NCI-H2171 treated with DMSO at 0.1 percent for 48 hours (cell line): ENCODE data around the gene INSRR.

ENCODE experiments used
- DNase-seq: peaks from one replicate; lab custom pipeline; 2025; lab: John Stamatoyannopoulos, UW

Gene INSRR

DNA sequence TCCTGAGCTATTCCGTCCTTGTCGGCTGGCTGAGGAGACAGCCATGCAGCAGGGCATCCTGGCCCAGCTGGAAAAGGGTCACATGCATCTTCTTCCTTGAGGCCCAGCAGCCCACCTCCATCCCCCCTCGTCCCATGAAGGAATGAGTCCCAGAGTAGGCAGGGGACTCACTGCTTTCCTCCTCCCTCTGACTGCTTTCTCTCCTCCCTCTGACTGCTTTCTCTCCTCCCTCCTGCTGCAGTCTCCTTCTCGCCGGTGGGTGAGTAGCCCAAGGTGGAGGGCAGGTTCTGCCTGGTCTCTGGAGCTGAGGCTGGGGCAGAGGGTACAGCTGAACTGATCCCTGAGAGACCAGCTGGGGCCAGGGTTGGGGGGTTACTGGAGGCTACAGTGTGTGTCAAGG is 15.2 kb upstream of the INSRR start:
- DNase-seq = no peak

DNA sequence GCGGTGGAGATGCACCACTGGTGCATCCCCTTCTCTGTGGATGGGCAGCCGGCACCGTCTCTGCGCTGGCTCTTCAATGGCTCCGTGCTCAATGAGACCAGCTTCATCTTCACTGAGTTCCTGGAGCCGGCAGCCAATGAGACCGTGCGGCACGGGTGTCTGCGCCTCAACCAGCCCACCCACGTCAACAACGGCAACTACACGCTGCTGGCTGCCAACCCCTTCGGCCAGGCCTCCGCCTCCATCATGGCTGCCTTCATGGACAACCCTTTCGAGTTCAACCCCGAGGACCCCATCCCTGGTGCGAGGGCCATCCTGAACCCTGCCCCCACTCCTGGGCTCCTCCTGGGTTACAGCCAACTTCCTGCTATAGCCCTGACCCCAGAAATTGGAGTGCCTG is 14.7 kb upstream of the INSRR start:
- no peak for DNase-seq

DNA sequence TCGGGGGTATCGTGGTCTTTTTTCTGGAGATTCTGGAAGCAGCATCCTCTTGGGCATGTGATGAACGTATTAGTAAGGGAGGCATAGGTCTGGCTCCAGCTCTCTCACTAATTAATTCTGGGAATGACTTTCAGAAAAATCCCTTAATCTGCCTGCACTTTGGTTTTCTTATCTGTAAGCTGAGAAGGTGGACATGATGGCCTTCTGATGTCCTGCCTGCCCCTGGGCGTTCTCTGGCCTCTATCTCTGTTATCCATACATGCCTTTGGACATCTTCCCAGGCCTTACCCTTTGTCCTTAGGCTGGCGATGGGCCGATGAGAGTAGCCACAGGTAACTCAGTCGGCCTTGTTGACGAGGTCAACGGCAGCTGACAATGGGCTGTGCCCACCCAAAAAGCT is 10.5 kb upstream of the INSRR start:
- no peak for DNase-seq

DNA sequence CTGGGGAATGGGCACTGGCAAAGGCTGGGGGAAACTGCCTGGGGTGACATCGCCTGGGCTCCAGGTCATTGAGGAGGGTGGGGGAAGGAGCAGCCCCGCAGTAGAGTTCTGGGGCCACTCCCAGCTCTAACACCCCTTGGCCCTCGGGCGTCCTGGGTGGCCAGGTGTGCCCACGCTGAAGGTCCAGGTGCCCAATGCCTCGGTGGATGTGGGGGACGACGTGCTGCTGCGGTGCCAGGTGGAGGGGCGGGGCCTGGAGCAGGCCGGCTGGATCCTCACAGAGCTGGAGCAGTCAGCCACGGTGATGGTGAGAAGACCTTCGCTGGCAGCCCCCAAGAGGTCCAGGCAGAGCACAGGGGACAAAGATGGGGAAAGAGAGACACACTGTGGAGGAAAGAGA is 9.4 kb upstream of the INSRR start:
- peak; percentile 62 for DNase-seq

DNA sequence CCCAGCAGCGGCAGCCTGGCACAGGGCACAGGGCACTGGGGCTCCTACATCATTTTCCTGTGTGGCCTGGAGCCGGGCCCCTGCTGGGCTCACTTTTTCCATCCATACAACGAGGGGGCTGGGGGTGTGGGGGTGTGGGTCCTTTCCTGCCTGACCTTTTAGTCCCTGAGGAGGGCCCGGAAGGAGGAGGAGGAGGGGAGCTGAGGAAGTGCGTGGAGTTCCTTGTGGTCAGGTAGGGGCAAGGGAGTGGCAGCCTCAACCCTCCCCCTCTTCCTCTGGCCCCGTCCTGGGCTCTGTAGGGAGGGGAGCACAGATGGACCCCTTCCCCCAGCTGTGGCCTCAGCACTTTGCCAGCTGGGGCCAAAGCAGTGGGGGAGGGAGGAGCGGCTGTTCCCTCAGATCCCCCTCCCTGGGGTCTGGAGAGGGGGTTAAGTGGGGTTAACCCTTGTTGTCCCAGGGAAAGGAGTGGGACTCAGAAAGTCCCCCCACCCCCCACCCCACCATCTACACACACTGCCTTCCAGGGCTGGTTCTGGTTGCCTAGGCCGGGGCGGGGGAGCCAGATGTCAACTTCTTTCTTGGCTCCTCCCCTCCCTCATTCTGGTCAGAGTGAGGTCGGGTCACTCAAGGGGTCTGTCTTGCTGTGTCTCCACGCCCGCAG is 7.5 kb upstream of the INSRR start:
- DNase-seq = peak; percentile 31

DNA sequence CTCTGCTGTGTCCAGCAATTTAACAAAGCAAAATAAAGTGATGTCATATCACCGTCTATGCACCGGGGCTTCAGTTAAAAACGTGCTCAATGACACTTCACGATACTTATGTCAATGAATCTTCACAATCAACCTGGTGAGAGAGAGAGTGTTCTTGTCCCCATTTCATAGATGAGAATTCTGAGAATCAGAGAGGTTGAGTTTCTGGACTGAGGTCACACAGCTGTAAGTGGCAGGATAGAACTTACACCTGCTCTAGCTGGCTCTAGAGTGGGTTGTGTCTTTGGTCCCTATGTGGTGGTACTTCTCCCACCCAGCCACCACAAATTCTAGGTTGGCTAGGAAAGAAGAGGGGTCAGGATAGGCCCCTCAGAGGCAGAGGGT is 6.9 kb upstream of the INSRR start:
- DNase-seq = no peak

DNA sequence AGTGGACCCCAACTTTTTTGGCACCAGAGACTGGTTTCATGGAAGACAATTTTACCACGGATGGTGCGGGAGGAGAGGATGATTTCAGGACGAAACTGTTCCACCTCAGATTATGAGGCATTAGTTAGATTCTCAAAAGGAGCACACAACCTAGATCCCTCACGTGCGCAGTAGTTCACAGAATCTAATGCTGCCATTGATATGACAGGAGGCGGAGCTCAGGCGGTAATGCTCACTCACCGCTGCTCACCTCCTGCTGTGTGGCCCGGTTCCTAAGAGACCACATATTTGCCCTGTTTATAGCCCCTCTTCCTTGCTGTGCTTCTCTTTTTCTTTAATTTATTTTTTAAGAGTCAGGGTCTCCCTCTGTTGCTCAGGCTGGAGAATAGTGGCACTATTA is 6.3 kb upstream of the INSRR start:
- no peak for DNase-seq

DNA sequence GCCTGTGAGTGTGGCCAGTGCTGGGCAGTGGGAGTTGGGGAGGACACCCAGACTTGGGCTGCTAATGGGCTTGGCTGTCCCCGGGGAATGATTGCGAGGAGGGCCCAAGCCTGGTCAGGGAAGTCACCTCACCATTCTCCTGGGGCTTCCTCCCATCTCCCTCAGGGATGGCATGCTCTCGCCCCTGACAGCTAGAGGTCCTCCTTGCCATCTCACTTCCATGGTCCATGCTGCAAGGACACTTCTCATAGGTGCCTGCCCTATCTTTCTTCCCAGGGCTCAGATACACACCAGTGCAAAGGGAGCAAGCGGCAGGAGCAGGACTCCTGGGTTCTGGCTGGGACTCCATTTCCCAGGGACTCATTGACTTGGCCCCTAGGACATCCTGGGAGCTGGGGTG is 5.9 kb upstream of the INSRR start:
- no peak for DNase-seq

DNA sequence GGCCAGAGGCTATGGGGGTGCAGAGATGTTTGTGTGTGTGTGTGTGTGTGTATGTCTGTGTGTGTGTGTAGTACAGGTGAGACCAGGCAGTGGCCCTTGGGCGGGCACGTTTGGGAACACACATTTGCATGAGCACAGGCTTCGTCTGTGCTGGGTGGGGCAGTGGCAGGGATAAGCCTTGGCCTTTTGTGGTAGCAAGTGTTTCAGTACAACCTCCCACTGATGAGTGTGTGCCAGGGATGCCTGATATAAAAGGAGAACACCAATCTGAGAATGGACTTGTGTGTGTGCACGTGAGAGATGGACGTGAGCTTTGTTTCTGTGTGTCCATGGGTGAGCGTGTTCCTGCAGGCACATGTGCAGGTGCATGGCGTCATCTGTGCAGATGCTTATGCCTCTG is 4.7 kb upstream of the INSRR start:
- no peak for DNase-seq

DNA sequence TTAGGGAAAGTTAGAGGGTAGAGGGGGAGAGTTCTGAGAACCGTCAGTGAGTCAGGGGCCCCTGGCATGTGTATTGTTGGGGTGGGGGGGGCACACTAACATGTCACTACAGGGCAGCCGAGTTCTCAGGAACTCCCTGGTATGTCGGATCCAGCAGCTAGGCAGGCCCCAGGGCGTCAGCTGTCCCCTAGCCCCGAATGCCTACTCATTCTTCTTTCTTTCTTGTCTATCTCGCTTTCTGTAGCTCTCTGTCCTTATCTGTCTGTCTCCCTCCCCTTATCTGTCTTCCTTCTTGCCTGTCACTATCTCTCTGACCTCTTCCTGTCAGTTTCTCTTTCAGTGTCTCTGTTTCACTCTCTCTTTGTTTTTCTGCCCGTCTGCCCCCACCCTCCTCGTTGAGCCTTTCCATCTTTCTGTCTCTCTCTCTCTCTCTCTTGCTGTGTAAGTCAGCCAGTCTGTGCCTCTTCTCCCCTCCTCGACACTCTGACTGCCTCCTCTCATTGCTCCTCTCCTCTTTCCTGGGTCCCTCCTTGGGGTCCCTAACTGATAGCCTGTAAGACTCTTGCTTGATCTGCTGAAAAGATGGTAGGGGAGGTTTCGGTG is 4.2 kb upstream of the INSRR start:
- DNase-seq = no peak

DNA sequence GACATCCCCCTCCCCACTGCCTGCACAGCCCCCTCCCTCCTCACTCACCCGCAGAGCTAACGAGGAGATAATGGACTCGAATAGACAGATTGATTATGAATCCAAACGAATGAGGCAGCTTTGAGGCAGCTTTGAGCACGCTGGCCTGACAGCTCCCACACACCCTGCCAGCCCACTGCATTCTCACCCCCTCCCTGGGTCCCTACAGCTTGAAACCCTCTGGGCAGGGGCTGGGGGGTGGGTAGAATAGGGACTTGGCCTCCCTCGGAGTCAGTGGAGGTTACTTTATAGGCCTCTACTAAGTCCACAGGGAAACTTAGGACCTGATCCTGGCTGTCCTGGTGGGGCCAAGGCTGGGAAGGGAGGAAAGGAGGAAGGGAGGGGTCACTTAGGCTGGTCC is 3.7 kb upstream of the INSRR start:
- DNase-seq = no peak

DNA sequence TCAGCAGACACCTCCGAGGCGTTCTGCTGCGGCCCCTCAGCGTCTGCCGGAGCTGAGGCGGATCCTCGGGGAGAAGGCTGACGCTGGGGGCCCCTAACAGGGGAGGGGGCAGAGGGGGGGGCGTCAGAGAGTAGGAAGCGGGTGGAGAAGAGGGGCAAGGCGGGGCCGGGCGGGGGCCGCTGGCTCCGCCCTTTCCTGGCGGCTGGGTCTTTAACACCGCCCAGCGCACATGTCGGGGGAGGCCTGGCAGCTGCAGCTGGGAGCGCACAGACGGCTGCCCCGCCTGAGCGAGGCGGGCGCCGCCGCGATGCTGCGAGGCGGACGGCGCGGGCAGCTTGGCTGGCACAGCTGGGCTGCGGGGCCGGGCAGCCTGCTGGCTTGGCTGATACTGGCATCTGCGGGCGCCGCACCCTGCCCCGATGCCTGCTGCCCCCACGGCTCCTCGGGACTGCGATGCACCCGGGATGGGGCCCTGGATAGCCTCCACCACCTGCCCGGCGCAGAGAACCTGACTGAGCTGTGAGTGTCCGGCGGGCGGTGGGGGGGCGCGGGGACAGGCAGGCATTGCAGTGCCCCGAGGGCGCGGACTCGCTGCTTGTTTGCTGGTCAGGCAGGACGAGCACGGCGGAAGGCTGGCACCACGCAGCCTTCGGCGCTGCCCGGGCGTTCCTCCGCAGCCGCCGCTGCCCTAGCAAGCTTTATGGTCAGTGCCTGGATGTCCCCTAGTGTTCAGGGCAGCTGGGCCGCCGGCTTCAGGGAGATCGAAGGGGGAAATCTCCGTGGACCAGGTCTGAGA is 1.9 kb upstream of the INSRR start, which contains the start of gene NTRK1:
Gene NTRK1, plus strand, starts transcription at position 238 of the 796 bp plus-strand sequence. Its CDS starts 70 bp downstream, at position 308.
- DNase-seq = peak; percentile 85

DNA sequence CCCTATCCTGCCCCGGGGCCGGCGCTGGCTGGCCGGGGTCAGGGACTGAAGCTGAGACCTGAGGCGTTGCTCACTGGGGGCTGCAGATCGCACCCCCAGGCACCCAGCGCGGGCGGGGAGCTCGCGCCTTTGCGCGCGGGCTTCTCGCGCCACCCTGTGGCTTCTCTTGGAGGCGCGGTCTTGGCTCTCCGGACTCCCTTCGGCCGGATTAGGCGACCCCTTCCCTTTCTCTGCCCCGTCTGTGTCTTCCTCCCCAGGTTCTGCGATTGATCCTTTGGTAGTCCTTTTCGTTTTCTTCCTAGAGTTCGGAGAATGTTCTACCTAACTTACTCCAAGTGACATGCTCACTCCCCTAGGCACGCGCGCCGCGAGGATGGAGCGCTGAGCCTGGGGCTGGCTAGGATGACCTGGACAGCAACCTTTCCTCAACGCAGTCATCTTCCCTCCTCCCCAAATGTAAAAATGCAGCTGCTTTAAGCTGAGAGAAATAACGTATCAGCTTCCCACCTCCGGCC is 1.3 kb upstream of the INSRR start:
- peak; percentile 60 for DNase-seq

DNA sequence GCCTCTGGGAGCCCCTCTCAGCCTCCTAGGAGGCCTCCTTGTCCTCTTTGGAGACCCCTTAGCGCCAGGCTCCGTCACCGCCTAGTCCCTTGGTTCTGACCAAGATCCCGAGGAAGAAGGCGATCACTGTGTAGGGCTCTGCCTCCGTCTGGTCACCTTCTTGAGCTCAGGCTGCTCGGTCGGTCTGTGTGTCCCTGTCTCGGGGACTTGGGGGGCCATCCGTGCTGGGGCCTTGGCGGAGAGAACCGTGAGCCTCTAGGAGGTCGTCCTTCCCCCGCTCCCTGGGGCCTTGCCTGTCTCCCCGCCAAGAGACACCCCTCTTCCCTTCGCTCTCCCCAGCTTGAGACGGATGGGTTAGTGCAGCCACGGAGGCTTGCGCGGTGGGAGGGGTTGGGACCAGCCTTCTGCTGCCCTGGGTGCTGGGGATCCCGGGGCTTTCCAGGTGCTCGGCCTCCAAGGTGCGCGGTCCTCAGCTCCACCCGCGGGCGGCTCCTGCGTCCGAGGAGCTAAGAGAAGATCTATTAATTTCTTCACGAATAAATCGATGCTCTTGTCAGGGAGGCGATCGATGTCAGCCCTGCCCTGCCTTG is 701 bp upstream of the INSRR start:
- peak; percentile 60 for DNase-seq

DNA sequence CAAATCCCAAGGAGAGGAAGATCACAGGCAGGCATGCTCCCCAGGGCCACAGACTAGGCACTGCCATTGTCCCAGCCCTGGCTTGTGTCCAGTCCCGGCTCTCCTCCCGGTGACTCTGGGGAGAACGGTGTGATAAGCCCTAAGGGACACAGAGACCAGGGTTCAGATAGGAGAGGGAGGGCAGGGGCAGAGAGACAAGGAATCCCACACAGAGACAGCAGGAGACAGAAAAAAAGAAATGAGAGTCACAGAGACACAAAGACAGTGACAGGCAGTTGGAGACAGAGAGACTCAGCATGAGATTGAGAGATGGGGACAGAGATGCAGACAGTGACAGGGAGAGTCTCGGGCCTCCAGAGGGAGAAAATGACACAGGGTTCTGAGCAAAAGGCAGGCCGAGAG is 361 bp downstream of the INSRR start:
- DNase-seq = peak; percentile 42

DNA sequence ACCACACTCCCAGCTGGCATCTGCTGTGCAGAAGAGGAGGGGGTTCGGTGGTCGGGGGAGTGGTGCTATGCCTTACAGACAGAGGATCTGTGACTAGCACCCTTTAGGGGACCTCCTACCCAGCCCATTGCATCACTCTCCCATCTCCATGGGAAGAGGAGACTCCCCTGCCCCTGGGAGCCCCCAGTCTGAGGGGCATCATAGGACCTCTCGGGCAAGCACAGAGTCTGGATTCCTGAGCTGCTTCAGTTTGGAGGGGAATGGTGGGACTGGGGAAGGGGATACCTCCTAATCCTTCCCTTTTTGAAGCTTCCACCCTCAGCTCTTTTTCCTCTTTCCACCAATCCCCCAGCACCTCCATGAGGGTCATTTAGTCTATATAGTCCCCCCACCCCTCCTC is 1.4 kb downstream of the INSRR start:
- DNase-seq = no peak

DNA sequence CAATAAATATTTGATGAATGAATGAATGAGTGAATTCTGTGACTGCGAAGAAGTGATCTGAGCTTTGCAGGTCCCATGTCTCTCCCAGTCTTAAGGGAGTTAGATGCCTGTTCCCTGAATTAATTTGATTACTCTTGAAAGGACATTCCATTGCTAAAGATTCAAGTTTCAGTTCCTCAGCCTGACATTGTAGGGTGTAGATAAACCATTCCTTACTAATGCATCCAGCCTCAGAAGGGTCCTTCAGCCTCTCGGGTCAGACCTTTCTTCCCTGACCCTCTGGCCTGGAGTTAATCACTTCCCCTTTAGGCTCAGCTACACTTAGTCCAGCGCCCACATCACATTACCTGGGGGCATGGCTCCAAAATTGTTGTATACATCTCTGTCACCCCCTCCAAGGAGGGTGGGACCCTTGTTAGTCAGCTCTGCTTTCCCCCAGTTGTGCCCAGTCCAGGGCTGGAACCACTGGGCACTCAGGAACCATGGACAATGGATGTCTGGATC is 2.6 kb downstream of the INSRR start:
- no peak for DNase-seq

DNA sequence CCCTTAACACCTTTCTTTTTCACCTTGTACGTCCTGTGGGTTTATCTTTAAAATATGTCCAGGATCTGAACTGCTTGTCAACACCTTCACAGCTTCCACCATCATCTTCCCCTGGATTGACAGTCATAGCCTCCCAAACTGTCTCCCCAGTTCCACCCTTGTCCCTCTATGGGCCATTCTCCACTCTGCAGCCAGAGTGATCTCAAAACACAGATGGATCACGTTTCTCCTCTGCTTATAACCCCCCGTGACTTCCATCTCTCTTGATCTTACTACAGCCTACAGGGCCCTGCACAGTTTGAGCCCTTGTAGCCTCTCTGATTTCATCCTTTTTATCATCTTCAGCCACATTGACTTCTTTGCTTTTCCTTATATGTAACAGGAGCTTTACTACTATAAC is 4.3 kb downstream of the INSRR start:
- DNase-seq = no peak

DNA sequence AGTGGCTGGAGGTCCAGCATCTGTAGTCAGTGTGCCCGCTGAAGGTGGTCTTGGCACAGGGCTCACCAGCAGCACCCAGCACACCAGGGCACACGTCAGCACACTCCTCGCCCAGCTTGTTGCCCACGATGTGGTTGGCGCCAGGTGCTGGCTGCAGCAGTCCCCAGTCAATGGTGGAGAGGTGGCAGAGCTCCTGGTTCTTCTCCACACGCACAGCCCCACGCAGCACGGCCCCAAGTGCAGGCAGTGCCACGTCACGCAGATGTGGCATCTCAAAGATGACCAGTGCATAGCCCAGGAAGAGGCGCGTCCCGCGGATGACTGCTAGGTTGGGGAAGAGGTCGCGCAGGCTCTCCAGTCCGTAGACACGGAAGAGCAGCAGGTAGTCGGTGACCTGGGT is 5.2 kb downstream of the INSRR start:
- no peak for DNase-seq

DNA sequence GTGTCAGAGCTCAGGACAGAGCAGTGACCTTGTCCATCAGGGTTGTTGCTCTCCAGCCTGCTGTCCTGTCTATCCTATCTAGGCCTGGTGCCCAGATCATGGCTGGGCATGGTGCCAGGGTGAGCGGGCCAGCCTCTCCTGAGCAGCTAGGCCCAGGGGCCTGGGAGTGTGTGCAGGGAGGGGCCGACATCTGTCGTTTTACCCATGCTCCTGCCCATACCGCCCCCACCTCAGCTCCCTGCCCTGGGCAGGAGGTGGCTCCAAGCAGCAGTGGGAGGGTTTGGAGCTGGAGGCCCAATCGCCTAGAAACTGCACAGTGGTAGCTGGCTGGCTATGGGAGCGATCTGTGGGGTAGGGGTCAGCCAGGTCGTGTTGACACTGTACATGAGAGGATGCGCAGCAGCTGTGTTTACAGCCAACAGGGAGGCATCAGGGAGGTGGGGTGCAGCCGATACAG is 6.5 kb downstream of the INSRR start:
- DNase-seq = peak; percentile 94

DNA sequence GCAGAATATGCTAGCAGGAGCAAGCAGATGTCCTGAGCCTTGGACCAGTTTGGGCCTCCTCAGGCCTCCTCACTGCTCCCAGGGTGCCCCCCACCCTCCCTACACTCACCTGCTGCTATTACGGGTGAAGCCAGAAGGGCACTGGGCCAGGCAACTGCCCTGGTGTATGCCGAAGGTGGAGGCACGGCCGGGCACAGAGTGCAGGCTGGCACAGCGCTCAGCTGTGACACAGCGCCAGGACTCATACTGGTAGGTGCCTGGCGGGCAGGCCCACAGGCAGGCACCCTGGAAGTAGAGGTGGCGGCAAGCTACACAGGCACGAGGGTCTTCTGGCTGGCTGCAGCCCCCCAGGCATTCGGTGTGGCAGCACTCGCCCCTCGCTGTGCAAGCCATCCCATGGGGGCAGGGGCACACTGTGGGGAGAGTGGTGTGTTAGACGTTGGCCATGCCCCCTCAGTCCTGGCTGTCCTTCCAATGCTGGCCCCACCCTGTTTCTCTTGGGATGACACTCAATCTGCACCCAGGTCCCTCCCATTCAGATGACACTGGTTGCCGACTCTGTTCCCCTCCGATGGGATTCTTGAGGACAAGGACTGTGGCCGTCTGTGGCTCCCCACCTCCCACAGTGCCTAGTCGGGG is 7.0 kb downstream of the INSRR start:
- no peak for DNase-seq

DNA sequence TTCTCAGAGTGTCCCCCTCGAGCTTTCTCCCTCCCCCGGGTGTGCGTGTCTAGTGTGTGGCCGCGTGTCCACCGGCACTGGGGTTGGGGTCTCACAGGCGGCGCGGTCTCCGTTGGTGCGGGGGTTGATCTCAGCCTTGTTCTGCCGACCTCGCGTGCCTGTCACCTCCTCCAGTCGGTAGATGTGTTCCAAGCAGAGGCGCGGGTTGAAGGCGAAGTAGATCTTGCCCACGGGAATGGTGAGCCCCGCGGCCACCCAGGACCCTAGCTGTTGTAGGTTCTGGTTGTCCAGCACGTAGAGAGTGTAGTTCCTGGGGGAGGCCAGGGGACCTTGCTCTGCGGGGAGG is 9.8 kb downstream of the INSRR start:
- no peak for DNase-seq
